SU-DHL-6 (cell line): Measurements from ENCODE around the gene GNRH2.

Experiments
- EZH2phosphoT487 ChIP-seq: fragments of 200-600 bp; sonication (generic), shearing (Covaris generic); conservative IDR thresholded peaks from 2 replicates; pipeline ENCODE4 v1.6.1; 2018; ENCODE audit warnings: mild to moderate bottlenecking, antibody characterized with exemption, low read length, moderate library complexity, mixed read lengths
- TF ChIP-seq, protein P1 (sequence below): fragments of 200-600 bp; sonication (generic); IDR thresholded peaks from one replicate; pipeline ENCODE4 v1.5.1; 2017; ENCODE audit warnings: antibody characterized with exemption, mild to moderate bottlenecking, low read length, moderate library complexity; ENCODE audit not compliant: insufficient read depth, poor library complexity, severe bottlenecking

GRCh38 chr20:3013771-3014170, 29.7 kb upstream of the GNRH2 start:
- TF ChIP-seq, protein P1, sequence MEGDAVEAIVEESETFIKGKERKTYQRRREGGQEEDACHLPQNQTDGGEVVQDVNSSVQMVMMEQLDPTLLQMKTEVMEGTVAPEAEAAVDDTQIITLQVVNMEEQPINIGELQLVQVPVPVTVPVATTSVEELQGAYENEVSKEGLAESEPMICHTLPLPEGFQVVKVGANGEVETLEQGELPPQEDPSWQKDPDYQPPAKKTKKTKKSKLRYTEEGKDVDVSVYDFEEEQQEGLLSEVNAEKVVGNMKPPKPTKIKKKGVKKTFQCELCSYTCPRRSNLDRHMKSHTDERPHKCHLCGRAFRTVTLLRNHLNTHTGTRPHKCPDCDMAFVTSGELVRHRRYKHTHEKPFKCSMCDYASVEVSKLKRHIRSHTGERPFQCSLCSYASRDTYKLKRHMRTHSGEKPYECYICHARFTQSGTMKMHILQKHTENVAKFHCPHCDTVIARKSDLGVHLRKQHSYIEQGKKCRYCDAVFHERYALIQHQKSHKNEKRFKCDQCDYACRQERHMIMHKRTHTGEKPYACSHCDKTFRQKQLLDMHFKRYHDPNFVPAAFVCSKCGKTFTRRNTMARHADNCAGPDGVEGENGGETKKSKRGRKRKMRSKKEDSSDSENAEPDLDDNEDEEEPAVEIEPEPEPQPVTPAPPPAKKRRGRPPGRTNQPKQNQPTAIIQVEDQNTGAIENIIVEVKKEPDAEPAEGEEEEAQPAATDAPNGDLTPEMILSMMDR = no peak
- no peak for TF ChIP-seq EZH2phosphoT487
